ENCODE results near the gene SSBP3.

Gene SSBP3

GRCh38 chr1:54311506-54311905 lies 94.7 kb downstream of the SSBP3 start:
- no peak overlapping the region for H2AFZ ChIP-seq (ENCODE audit: low read depth, low read length)
- no peaks in the 10 kb centered on the region for H3K9me3 ChIP-seq (ENCODE audit: insufficient read depth, low read length, severe bottlenecking)
- H3K27me3 ChIP-seq (ENCODE audit: insufficient read depth, low read length, poor library complexity): no peaks in the 10 kb centered on the region
- H3K4me2 ChIP-seq (ENCODE audit: insufficient read depth, low read length): no peak overlapping the region
- H3K9ac ChIP-seq (ENCODE audit: low read depth, low read length): no peak overlapping the region
- H3K4me1 ChIP-seq (ENCODE audit: insufficient read depth, low read length): peaks cover 22% of the 10 kb centered on the region
- ATAC-seq (ENCODE audit: insufficient read depth, low read depth) (no peak), DNase-seq (no peak)
- H3K79me2 ChIP-seq (ENCODE audit: insufficient read depth, low read length): peaks cover 86% of the 10 kb centered on the region
- no peak for TF ChIP-seq EZH2 (IDR thresholded peaks at IDR 0.05; ENCODE audit: borderline replicate concordance, low read depth, low read length, severe bottlenecking)
- no peak for TF ChIP-seq CTCF (IDR thresholded peaks at IDR 0.05; ENCODE audit: borderline replicate concordance, extremely low read depth, low read length, poor library complexity, severe bottlenecking)
- peaks cover 66% of the 10 kb centered on the region for H4K20me1 ChIP-seq (ENCODE audit: insufficient read depth, low read length)
- H3K4me3 ChIP-seq (ENCODE audit: low read depth in 1 of 2, low read length in 2 of 2): no peak overlapping the region
- peaks cover 18% of the 10 kb centered on the region for H3K36me3 ChIP-seq (ENCODE audit: insufficient read depth, low read length)
- H3K27ac ChIP-seq (ENCODE audit: low read length): peak overlapping the region; percentile 23

- peaks cover 22% of the 10 kb centered on the region for H3K4me1 ChIP-seq (ENCODE audit: insufficient read depth, low read length)
- peaks cover 91% of the 10 kb centered on the region for H3K79me2 ChIP-seq (ENCODE audit: insufficient read depth, low read length)
- no peak overlapping the region for H3K4me2 ChIP-seq (ENCODE audit: insufficient read depth, low read length)
- ATAC-seq (ENCODE audit: insufficient read depth, low read depth): peak; percentile 41; the same call in 1 of the 3 replicates
- TF ChIP-seq CTCF (IDR thresholded peaks at IDR 0.05; ENCODE audit: borderline replicate concordance, extremely low read depth, low read length, poor library complexity, severe bottlenecking) (peak; percentile 45), EZH2 (IDR thresholded peaks at IDR 0.05; ENCODE audit: borderline replicate concordance, low read depth, low read length, severe bottlenecking) (no peak)
- peak overlapping the region; percentile 23; the same call in 1 of the 2 replicates for H3K27ac ChIP-seq (ENCODE audit: low read length)
- peak; percentile 27 for DNase-seq
- no peaks in the 10 kb centered on the region for H3K27me3 ChIP-seq (ENCODE audit: insufficient read depth, low read length, poor library complexity)
- peaks cover 18% of the 10 kb centered on the region for H3K36me3 ChIP-seq (ENCODE audit: insufficient read depth, low read length)
- H3K4me3 ChIP-seq (ENCODE audit: low read depth in 1 of 2, low read length in 2 of 2): no peak overlapping the region
- no peak overlapping the region for H3K9ac ChIP-seq (ENCODE audit: low read depth, low read length)
- H2AFZ ChIP-seq (ENCODE audit: low read depth, low read length): no peak overlapping the region
- H3K9me3 ChIP-seq (ENCODE audit: insufficient read depth, low read length, severe bottlenecking): no peaks in the 10 kb centered on the region
- peaks cover 71% of the 10 kb centered on the region for H4K20me1 ChIP-seq (ENCODE audit: insufficient read depth, low read length)
Observed at GRCh38 chr1:54310439-54311328, 95.5 kb downstream of the SSBP3 start.

GRCh38 chr1:54309631-54310366 lies 96.4 kb downstream of the SSBP3 start:
- Histone ChIP-seq H4K20me1 (ENCODE audit: insufficient read depth, low read length) (peaks cover 67% of the 10 kb centered on the region), H3K27me3 (ENCODE audit: insufficient read depth, low read length, poor library complexity) (no peaks in the 10 kb centered on the region), H3K9me3 (ENCODE audit: insufficient read depth, low read length, severe bottlenecking) (no peaks in the 10 kb centered on the region), H3K79me2 (ENCODE audit: insufficient read depth, low read length) (peaks cover 91% of the 10 kb centered on the region), H3K4me1 (ENCODE audit: insufficient read depth, low read length) (peaks cover 22% of the 10 kb centered on the region), H3K36me3 (ENCODE audit: insufficient read depth, low read length) (peaks cover 17% of the 10 kb centered on the region), H3K4me2 (ENCODE audit: insufficient read depth, low read length) (no peak overlapping the region), H3K4me3 (ENCODE audit: low read depth in 1 of 2, low read length in 2 of 2) (no peak overlapping the region), H3K9ac (ENCODE audit: low read depth, low read length) (no peak overlapping the region), H3K27ac (ENCODE audit: low read length) (no peak overlapping the region), H2AFZ (ENCODE audit: low read depth, low read length) (no peak overlapping the region)
- no peak for DNase-seq
- no peak for ATAC-seq (ENCODE audit: insufficient read depth, low read depth)
- TF ChIP-seq CTCF (IDR thresholded peaks at IDR 0.05; ENCODE audit: borderline replicate concordance, extremely low read depth, low read length, poor library complexity, severe bottlenecking): no peak
- no peak for TF ChIP-seq EZH2 (IDR thresholded peaks at IDR 0.05; ENCODE audit: borderline replicate concordance, low read depth, low read length, severe bottlenecking)

All from DND-41 (cell line).